ENCODE results near the gene C1orf159. TPM values are rescaled to one million over a fixed set of nuclear protein-coding genes. Genes with fewer than 3 reads are reported as not detected.

The C1orf159 gene
- total and polyA plus RNA-seq, 7 donors = 1.5 to 6.7 (median 3.5) TPM

DNA sequence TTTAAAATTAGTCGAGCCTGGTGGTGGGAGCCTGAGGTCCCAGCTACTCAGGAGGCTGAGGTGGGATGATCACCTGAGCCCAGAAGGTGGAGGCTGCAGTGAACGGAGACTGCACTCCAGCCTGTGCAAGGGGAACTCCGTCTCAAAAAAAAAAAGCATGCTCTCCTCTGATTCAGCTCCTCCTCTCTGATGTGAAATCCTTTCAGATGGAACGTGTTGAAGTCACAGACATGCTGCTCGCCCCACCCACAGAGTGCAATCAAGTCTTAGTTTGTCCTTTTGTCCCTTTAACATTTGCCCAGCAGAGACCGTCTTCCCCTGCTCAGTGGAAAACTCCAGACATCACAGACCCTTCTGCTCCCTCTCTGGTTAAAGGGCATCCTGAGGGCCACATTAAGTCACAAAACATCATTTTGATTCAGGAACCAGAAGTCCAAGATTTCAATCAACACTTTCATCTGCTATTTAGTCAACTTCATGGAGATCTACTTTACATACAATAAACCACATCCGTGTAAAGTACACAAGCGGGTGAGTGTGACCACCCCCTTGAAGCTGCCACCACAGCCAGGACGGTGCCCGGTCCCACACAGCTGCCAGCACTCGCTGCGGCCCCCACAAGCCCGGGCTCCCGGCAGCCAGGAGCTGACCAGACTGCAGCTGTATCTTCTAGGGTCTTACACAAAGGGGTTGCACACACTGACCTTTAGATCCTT lies 22.8 kb downstream of the C1orf159 start:
- no peak for TF ChIP-seq CTCF (IDR thresholded peaks at IDR 0.05)
- intact Hi-C loops (cut with DNase I) = no loop called here
- Histone ChIP-seq H3K4me1 (no peaks in the 10 kb centered on the region), H3K27ac (no peak overlapping the region), H3K36me3 (ENCODE audit: insufficient read depth in 1 of 2, low read depth in 1 of 2) (no peaks in the 10 kb centered on the region), H3K4me3 (no peak overlapping the region), H3K27me3 (ENCODE audit: insufficient read depth in 3 of 3, low read length in 2 of 3) (no peaks in the 10 kb centered on the region), H3K9me3 (no peaks in the 10 kb centered on the region)
- DNase-seq (no peak), ATAC-seq (peak in 3 of 4 donors; percentile 10 to 27 (median 21))
- 50 to 67% (median 51%) methylated on average over 14 of the region's 14 CpGs for WGBS, 3 donors

- no peaks in the 10 kb centered on the region for H3K4me1 ChIP-seq
- no peaks in the 10 kb centered on the region for H3K9me3 ChIP-seq
- intact Hi-C loops (cut with DNase I) = no loop called here
- ATAC-seq (no peak), DNase-seq (peak in 1 of 2 donors; percentile 13)
- TF ChIP-seq CTCF (IDR thresholded peaks at IDR 0.05) = no peak
- no peaks in the 10 kb centered on the region for H3K36me3 ChIP-seq (ENCODE audit: insufficient read depth in 1 of 2, low read depth in 1 of 2)
- H3K4me3 ChIP-seq = no peak overlapping the region
- H3K27me3 ChIP-seq (ENCODE audit: insufficient read depth in 3 of 3, low read length in 2 of 3) = no peaks in the 10 kb centered on the region
- no peak overlapping the region for H3K27ac ChIP-seq
- WGBS, 3 donors = 90 to 96% (median 94%) methylated on average over 23 to 28 of the region's 28 CpGs
These were observed 23.6 kb downstream of the C1orf159 start for GRCh38 chr1:1092149-1092855.

DNA sequence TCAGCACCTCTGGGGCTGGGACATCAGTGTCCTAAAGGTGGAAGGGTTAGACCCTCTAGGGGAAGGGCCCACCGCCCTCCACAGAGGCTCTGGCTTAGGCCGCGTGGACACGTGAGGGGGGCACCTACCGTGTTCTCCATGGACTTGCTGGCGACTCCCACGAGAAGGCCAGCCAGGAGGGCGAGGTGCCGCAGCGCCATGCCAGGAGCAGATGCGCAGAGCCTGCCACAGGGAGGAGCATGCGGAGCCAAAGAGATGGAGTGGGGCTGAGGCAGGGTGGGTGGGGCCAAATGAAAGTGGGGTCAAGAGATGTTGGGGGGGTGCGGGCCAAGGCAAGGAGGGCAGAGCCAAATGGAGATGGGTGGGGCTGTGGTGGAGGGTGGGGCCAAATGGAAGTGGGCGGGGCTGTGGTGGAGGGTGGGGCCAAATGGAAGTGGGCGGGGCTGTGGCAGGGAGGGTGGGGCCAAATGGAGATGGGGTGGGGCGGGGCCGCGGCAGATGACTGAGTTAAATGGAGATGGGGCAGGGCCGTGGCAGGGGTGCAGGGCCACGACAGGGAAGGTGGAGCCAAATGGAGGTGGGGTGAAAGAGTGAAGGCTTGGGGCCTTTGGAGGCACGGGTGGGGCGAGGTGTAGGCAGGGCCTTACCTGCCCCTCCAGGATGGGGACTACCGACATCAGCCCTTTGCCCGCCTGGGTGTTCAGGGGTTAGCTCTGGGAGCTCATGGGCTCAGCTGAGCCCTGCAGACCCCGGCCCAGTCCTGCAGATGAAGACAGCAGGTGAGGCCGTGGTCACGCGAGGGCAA lies 24.3 kb downstream of the C1orf159 start:
- 93 to 96% (median 96%) methylated on average over 25 to 28 of the region's 28 CpGs for WGBS, 3 donors
- Histone ChIP-seq H3K27ac (no peak overlapping the region), H3K4me1 (no peaks in the 10 kb centered on the region), H3K4me3 (no peak overlapping the region), H3K36me3 (ENCODE audit: insufficient read depth in 1 of 2, low read depth in 1 of 2) (no peaks in the 10 kb centered on the region), H3K27me3 (ENCODE audit: insufficient read depth in 3 of 3, low read length in 2 of 3) (no peaks in the 10 kb centered on the region), H3K9me3 (no peaks in the 10 kb centered on the region)
- TF ChIP-seq CTCF (IDR thresholded peaks at IDR 0.05) = no peak
- peak in 2 of 4 donors; percentile 19 to 41 for ATAC-seq
- no peak for DNase-seq
- intact Hi-C loops (cut with DNase I) = no loop called here

DNA sequence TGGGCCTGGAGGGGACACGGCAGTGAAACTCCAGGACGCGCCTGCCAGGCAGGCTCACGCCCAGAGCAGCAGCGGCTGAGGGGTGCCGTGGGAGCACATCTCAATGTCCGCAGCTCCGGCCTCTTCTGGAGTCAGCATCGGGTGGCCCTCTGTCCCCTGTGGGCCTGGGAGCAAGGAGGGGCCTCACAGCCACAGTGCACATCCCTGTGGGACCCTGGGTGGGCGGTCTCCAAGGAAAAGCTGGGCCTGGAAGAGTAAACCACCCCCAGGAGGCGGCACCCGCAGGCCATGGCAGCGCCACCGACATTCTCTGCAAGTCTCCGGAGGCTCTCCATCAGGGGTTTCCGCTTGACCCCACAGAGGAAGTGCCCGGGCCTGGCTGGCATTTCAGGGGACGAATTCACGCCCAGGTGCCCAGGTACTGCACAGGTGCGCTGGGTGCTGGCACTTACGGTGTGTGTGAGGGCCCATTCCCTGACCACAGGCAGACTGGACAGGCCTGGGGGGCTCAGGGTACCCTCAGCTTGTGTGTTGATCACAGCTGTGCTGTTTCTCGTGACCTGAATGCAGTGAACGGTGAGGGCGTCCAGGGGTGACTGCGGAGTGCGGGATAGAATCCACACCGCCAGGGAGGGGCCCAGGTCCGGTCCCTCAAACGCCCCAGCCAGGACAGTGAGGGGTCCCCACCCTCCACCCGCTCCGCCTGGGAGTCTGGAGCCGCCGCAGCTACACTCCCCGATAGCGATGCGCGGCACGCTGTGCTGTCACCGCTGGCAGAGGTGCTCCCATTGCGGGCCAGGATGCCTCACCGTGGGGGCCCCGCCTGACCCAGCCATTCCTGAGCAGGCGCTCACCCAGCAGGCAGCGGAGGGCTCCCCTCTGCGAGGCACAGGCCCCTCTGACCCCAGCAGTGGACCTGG lies 25.2 kb downstream of the C1orf159 start:
- DNase-seq (no peak), ATAC-seq (no peak)
- Histone ChIP-seq H3K4me3 (no peak overlapping the region), H3K4me1 (no peaks in the 10 kb centered on the region), H3K27me3 (ENCODE audit: insufficient read depth in 3 of 3, low read length in 2 of 3) (no peaks in the 10 kb centered on the region), H3K9me3 (no peaks in the 10 kb centered on the region), H3K27ac (no peak overlapping the region), H3K36me3 (ENCODE audit: insufficient read depth in 1 of 2, low read depth in 1 of 2) (no peaks in the 10 kb centered on the region)
- intact Hi-C loops (cut with DNase I) = no loop called here
- no peak for TF ChIP-seq CTCF (IDR thresholded peaks at IDR 0.05)
- 93 to 96% (median 95%) methylated on average over 44 to 45 of the region's 45 CpGs for WGBS, 3 donors
